Breast epithelium (tissue), 3 donors: ENCODE data around the gene LASP1NB.
A peak's percentile ranks its signal among the peaks of the same experiment; 100 is the strongest.

ENCODE experiments used
- POLR2AphosphoS5 ChIP-seq, 3 donors: sonication (generic); formaldehyde crosslinking; IDR thresholded peaks; one replicate each; pipeline ENCODE4 v1.6.1; 2017; ENCODE audit warnings: antibody characterized with exemption in 3 of 3
- TF ChIP-seq, protein P1 (sequence below), 3 donors: fragments of 450-650 bp; IDR thresholded peaks; one replicate each; pipeline ENCODE4 v1.5.1; 2016 to 2017; ENCODE audit warnings: antibody characterized with exemption in 3 of 3, mild to moderate bottlenecking in 3 of 3, moderate library complexity in 3 of 3

DNA sequence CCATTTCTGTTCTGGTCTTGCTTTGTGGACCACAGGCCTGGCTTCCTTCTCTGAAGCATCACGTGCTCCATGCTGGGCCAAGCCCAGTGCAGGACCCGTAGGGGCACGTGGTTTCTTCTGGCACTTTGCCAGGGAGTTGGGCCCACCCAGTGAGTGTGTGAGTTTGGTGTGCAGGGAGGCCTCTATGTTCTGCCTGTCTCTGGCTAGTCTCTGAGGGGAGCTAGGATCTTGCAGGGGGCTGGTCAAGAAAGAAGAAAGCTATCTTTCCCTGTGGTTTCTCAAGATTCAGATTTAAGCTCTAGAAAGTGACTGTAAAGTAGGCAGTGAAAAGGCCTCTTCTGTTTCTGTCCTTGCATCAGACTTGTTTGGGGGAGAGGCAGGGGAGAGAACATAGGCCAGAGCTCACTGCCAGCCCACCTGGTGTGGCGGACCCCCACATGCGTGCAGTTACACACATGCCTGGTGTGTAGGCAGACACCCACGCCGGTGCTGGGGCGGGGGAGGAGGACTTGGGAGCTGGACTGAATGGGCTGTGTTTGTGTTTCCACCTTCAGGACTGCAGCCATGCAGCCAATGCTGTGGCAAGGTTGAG is 43.7 kb upstream of the LASP1NB start:
- TF ChIP-seq, protein P1, sequence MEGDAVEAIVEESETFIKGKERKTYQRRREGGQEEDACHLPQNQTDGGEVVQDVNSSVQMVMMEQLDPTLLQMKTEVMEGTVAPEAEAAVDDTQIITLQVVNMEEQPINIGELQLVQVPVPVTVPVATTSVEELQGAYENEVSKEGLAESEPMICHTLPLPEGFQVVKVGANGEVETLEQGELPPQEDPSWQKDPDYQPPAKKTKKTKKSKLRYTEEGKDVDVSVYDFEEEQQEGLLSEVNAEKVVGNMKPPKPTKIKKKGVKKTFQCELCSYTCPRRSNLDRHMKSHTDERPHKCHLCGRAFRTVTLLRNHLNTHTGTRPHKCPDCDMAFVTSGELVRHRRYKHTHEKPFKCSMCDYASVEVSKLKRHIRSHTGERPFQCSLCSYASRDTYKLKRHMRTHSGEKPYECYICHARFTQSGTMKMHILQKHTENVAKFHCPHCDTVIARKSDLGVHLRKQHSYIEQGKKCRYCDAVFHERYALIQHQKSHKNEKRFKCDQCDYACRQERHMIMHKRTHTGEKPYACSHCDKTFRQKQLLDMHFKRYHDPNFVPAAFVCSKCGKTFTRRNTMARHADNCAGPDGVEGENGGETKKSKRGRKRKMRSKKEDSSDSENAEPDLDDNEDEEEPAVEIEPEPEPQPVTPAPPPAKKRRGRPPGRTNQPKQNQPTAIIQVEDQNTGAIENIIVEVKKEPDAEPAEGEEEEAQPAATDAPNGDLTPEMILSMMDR (IDR thresholded peaks at IDR 0.05): no peak
- TF ChIP-seq POLR2AphosphoS5 (IDR thresholded peaks at IDR 0.05): peak; percentile 42 to 82 (median 70)
